Endometrial microvascular endothelial cells (primary cell): ENCODE data around the gene SPECC1. TPM values are rescaled to one million over a fixed set of nuclear protein-coding genes. Genes with fewer than 3 reads are reported as not detected.

ENCODE experiments used
- in situ Hi-C: cut with HindIII; loops from 2 replicates; pipeline ENCODE4 v1.10.0; 2017; ENCODE audit warnings: low sequenced_read_pairs, low pct_unique_long_range_greater_than_20kb; ENCODE audit errors: inconsistent ontology term
- total RNA-seq: library from RNA; depleted of rRNA; stranded (reverse); fragments of >200 nt; gene quantifications from one replicate; pipeline ENCODE4 v1.2.3, GENCODE V29; 2015; ENCODE audit errors: inconsistent ontology term

The SPECC1 gene
- total RNA-seq, 1 donor from 2014 or later, result 15.1 TPM

DNA sequence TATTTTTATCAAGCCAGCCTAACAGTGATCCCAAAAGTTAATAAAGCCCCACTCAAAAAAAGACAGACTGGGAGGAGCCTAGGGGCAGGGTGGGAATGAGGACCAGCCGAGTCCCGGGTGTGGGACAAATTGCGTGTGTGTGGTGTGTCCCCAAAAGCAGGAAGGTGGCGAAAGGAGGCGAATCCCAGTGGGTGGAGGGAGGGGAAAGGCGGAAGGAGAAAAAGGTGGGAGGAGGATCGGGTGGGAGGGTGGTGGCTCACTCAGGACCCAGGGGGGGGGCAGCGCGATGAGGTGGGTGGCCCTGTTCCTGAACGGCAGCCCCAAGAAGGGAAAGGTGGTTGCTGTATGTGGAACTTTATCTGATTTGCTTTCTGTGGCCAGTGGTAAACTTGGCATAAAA, 102.4 kb downstream of the SPECC1 start:
- in situ Hi-C loops, result no loop called here

DNA sequence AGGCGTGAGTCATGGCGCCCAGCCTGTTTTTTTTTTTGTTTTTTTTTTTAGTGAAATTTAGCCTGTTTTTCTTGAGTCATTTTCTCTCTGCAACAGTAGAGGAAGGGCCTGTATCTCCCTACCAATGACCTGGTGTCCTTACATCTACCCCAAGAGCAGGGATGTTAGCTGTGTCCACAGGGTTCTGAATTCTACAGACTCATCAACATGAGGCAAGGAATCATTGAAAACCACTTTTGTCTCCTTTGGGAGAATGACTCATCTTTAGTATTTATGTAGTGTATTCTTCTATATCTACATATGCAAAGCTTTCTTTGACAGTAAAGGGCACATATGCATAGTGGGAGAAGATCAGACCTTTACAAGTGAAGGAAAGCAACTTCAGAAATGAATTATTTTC, 105.3 kb downstream of the SPECC1 start:
- in situ Hi-C loops, result no loop called here

DNA sequence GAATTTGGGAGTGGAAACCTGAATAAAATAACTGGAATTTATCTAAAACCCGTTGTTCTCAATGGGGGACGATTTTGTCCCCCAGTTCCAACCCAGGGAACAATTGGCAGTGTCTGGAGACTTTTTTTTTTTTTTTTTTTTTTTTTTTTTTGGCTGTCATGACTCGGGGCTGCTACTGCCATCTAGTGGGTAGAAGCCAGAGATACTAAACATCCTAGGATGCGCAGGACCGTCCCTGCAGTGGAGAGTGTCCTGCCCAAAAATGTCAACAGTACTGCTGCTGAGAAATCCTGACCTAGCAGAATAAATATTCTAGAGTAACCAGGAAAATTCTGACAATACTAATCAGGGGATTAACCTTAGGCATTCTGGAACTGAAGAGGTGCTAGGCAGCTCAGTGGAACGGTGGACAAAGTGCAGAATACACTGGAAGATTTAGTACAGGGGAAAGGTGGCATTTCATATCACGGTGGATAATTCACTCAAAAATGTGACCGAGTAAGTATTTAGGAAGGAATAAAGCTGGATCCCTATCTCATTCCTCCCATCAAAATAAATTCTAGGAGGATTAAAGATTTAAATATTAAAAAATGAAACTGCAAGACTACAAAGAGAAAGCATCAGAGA, 107.6 kb downstream of the SPECC1 start:
- in situ Hi-C loops, result no loop called here

DNA sequence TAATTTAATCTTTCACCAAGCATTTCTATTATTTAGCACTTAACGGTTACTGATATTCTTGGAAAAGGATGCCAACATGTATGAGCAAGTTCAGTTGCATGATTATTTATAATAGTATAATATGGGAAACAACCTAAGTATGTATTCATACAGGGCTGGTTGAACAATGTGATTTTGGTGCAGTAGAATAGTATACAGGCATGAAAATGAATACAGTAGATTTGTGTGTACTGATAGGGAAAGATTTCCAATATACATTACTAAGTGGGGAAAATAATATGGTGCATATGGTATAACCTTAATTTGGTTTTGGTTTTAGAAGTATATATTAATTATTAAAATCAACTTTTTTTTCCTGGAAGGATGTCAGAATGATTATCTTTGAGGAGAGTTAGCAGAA, 109.1 kb downstream of the SPECC1 start:
- in situ Hi-C loops, result no loop called here

DNA sequence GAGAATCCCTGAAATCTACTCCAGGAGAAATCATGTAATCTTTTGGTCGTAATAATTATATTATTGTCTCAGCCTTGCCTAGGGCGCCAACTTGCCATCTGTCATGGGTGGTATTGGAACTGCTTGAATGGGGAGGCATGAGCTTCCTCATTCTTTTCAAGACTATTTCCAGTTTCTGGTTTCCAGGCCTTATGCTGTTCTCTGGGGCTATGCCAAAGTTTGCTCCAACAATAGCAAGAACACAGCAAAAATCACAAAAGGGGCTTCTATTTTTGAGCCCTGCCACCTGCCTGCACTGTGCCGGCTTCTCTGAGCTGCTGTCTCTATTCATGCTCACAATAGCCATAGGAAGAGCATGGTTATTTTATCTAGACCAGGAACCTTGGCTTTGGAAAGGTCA, 111.7 kb downstream of the SPECC1 start:
- in situ Hi-C loops, result no loop called here

DNA sequence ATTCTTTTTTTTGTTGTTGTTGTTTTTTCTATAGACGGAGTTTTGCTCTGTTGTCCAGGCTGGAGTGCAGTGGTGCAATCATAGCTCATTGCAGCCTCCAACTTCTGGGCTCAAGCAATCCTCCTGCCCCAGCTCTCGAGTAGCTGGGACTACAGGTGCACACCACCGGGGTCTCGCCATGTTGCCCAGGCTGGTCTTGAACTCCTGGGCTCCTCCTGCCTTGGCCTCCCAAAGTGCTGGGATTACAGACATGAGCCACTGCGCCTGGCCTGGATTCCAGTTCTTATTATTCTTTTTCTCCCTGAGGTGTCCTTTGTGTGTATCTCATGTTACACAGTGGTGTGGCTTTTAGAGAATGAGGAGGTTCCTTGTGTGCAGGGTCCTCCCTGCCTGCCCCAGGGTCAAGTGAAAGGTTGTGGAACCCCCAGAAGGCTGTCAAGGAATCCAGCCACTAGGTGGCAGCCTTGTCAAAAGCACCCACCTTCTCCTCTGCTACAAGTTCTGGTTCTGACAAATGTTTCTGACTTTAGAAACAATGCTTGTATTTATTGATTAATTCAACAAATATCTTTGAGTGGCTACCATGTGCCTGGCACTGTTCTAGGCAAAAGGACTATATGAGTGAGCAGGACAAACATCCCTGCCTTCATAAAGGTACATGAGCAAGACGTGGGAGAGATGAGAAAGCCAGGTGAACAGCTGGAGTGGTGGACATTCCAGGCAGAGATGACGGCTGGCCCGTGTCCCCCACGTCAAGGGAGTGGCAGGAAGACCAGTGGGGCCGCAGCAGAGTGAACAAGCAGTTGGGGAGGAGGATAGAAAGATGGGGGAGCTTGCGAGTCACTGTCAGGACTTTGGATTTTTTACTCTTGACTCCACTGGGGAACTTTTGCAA, 112.4 kb downstream of the SPECC1 start:
- in situ Hi-C loops, result no loop called here

DNA sequence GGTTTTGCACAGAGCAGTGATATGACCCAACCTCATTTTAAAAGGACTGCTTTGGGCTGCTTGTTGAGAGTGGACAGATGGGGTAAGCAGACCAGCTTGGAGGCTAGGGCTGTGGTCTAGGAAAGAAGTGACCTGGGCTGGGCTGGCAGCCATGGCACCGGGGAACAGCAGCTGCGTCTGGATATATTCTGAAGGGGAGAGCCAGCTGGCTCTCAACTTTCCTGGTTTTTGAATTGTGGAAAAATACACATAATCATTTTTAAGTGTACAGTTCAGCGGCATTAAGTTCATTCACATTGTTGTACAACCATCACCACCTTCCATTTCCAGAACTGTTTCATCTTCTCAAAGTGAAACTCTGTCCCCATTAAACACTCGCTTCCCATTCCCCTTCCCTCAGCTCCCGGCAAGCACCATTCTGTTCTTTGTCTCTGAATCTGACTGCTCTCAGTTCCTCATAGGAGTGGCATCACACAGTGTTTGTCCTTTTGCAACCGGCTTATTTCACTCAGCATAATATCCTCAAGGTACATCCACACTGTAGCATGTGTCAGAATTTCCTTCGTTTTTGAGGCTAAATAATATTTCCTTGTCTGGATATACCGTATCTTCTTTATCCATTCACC, 113.2 kb downstream of the SPECC1 start:
- in situ Hi-C loops, result no loop called here

DNA sequence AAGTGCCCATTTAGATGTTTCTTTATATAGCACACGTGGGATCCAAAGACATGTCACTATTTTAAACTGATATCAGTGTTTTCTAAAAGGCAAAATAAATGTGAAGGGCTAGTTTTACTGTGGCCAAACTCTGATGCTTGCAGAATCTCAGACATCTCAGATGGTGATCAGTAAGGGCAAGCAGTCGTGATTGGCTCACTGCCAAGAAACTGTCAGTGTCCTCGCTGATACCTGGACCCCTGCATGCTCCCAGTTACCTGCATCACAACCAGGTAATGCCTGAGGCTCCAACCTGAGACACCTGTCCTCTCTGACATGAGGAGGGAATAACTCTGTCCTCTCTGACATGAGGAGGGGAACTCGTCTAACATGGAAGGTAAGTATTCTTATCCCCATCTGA, 114.0 kb downstream of the SPECC1 start:
- in situ Hi-C loops, result no loop called here

DNA sequence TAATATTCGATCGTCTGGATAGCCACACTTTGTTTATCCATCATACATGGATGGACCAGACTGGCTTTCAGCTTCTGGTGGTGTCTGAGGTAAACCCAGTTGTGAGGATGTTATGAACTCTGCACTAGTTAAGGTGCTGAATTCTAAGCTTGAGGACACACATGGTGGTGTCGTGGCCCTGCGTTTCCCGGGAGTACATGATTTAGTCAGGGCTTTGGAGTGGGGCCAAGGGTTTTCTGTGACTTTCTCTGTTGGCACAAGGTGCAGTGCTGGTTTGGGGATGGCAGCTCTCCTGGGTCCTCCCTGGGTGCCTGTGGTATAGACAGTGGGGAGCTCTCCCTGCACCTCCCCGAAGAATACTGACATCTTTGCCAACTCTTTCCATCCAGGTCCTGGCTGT, 116.6 kb downstream of the SPECC1 start:
- in situ Hi-C loops, result no loop called here

DNA sequence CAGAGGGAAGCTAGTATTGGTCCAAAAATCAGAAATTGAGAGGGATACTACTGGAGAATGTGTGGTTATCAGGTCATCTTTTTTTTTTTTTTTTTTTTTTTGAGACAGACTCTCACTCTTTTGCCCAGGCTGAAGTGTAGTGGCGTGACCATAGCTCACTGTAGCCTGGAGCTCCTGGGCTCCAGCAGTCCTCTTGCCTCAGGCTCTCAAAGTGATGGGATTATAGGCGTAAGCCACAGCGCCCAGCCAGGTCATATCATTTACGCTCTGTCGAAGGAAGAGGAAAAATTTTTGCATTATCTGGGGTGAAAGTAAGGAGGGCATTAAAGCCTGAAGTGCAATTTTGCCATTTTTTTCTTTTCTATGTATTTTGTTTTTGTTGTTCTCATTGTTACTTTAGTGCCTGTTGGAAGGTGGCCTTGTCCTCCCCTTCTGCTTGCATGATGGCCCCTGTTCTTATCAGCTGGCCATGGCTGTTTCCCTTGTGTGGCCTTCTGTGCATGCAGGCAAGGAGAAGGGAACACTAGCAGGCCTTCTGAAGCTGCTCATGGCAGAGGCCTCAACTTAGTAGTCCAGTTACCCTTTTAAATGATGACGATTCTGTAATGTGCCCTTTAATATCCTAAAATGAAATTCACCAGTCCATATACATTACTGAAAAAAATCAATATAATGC, 118.3 kb downstream of the SPECC1 start:
- in situ Hi-C loops, result no loop called here

DNA sequence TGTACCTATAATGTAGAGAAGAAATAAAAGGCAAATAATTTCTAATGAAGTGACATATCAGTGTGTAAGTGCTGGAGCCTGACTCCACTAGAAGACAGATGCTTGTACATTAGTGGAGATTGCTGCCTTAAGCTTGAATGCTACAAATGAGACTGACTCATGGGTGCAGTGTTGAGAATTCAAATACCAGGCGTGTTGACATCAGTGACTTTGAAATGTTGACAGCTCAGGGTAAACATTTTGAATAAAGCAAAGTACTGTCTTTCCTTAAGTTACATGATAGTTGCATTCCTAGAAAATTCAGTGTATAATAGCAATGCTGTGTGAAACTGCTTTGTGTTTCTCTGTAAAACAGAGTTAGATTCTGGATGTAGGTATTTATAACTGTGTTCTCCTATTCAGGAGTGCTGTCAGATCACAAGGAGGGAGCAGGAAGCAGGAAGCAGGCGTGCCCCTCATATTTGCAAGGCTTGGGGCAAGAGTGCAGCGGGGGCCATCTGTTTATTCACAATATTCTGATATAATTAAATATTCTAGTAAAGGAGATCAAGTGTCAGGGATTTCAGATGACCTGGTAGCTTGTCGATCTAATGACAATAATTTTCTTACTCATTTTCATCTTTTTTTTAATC, 119.0 kb downstream of the SPECC1 start:
- in situ Hi-C loops, result no loop called here

DNA sequence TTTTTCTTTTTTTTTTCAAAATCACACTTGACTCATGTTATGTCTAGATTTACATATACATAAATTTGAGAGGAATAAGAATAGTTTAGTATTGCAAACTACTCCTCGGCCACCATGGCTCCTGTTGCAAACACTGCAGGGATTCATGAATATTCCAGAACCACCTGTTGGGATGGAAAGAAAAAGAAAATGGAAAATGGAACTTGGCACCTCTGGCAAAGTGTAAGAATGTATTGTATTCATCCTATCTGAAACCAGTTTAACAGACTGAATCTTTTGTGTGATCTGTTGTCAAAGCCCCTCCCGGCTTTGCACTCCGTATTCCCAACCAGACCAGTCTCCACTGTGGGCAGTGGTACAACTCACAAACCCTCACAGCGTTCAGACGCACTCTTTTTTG, 124.4 kb downstream of the SPECC1 start:
- in situ Hi-C loops, result no loop called here

DNA sequence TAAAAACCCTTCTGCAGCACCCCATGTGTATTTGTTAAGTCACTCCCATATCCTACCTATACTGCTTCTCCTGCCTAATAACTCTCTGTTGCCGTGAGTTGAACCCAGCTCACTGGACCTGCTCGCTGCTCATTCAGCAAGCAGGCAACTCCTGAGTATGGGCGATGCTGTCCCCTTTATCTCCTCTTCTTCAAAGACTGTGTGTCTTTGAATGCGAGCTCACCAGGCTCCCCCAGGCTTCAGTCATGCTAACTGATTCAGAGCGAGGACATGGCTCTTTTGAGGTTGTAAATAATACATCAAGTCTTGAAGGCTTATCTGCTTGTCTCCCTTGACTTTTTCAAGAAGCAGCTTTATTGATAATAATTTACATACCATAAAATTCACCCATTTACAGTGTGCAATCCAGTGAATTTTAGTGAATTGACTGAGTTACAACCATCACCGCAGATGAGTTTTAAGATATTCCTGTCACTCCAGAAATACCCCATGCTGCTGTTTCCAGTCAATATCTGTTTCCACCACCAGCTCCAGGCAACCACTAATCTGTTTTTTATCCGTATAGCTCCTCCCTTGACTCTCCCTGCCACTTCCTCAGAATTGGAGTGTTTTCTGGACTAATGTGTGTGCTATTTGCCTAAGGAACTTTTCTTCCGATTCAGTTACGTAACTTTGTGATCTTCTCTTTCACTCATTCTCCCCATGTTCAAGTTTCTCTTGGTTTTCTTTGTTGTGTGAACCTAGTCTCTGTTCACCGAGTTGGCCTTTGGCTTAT, 132.2 kb downstream of the SPECC1 start:
- in situ Hi-C loops, result no loop called here

DNA sequence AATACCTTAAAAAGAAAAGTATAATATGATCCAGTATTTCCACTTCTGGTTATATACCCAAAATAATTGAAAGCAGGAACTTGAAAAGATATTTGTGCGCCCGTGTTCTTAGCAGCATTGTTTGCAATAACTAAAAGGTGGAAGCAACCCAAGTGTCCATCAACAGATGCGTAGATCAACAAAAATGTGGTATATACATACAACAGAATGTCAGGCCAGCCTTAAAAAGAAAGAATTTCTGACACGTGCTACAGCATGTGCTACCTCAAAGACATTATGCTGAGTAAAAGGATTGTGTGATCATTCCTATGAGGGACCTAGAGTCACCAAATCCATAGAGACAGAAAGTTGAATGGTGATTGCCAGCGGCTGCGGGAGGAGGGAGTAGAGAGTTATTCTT, 133.1 kb downstream of the SPECC1 start:
- in situ Hi-C loops, result no loop called here

DNA sequence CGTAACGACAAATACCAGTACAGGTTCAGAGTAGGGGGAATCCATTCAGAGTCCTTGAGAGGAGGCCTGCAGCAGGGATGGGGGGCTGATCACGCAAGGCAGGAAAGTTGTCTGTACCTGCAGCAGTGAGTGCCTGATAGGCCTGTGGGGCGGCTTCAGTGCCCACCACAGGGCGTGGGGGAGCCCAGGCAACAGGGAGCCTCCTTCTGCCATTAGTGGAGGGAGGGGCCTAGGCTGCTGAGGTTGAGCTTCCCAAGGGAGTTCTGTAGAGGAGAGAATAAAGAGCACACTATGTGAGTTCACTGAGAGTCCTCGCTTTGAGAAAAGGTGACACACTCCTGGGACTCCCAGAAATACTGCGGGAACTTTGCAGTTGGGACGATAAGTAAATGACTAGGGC, 134.6 kb downstream of the SPECC1 start:
- in situ Hi-C loops, result no loop called here

DNA sequence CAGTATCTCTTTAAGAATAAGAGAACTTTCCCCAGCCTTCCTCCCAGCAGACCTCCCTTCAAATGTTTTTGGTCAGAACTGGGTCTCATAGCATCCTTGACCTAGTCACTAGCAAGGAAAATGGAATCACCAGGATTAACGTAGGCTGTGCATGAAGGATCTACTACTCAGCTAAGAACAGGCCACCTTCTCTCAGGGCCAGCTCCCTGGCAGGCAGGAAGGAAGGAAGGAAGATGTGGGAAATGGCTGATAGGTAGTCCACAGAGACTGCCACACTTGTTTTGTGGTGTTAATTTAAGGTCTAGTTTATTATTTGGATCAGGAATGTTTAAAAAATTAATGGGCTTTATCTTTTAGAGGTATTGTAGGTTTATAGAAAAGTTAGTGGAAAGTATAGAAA, 136.4 kb downstream of the SPECC1 start:
- in situ Hi-C loops, result no loop called here

DNA sequence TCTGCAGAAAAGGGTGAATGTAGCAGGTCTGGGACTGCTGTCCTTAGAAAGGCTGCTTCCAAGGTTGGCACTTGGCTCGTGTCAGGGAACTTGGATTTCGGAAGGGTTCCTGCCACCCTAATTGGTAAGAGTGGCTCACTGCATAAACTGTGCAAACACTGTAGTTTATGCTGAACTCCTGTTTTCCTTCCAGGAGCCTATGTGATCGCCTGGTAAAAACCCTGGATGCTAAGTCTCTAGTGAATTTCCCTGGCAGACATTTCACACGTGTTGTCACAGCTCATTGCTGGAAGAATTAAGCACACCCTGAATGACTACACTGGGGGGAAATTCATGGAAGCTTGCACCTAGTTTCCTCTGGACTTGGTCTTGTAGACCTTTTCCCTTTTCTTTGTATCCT, 140.1 kb downstream of the SPECC1 start:
- in situ Hi-C loops, result no loop called here

DNA sequence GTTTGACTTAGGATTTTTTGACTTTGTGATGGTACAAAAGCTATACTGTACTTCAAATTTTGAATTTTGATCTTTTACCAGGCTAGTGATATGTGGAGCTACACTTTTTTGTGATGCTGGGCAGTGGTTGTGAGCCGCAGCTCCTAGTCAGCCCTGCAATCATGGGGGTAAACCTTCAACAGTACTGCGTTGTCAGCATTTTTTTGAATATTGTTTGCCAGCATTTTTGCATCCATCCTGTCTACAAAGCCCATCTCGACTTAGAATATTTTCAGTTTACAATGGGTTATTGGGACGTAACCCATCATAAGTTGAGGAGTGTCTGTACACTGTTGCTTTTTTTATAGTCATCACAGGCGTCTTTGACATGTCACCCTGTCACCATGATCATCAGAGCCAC, 142.0 kb downstream of the SPECC1 start:
- in situ Hi-C loops, result no loop called here
